ENCODE results near the gene ZYG11A. TPM values are rescaled to one million over a fixed set of nuclear protein-coding genes. Genes with fewer than 3 reads are reported as not detected.

The ZYG11A gene
- total and polyA plus RNA-seq, 2 of the 8 experiments (the other 6 are each of a cell fraction or from before 2014, with no cell fraction given): 0.89 to 2.6 TPM

- TF ChIP-seq POU5F1 (IDR thresholded peaks at IDR 0.05; ENCODE audit: low read depth, low read length): no peak
- no peak for TF ChIP-seq CHD2 (IDR thresholded peaks at IDR 0.05; ENCODE audit: low read length)
- TF ChIP-seq POLR2AphosphoS5 (IDR thresholded peaks at IDR 0.05; ENCODE audit: low read depth, low read length): no peak
- no peak for TF ChIP-seq USF2 (IDR thresholded peaks at IDR 0.05; ENCODE audit: low read length)
- no peak for TF ChIP-seq SIN3A (conservative IDR thresholded peaks at IDR 0.05 in 1 of 2, IDR thresholded peaks at IDR 0.05 in 1 of 2; ENCODE audit: low read depth in 1 of 2, low read length in 2 of 2)
- no peak for TF ChIP-seq TBP (IDR thresholded peaks at IDR 0.05; ENCODE audit: low read depth, low read length)
Measured at GRCh38 chr1:52901384-52901783, 58.8 kb downstream of the ZYG11A start (continued).
